Testis (tissue), 2 donors: ENCODE results near the gene MIGA2.

ENCODE experiments used
- POLR2A ChIP-seq: fragments of 450-650 bp; IDR thresholded peaks from one replicate; pipeline ENCODE4 v1.6.1; 2017; ENCODE audit warnings: antibody characterized with exemption, mild to moderate bottlenecking, moderate library complexity
- TF ChIP-seq, protein P1 (sequence below), 3 experiments: fragments of 450-650 bp in 2 of 3; fragments of 200-600 bp in 1 of 3; sonication (generic) in 1 of 3; IDR thresholded peaks; one replicate each; pipeline ENCODE4 v1.5.1; 2016 to 2019; ENCODE audit warnings: antibody characterized with exemption in 3 of 3, mild to moderate bottlenecking in 2 of 3, moderate library complexity in 1 of 3

DNA sequence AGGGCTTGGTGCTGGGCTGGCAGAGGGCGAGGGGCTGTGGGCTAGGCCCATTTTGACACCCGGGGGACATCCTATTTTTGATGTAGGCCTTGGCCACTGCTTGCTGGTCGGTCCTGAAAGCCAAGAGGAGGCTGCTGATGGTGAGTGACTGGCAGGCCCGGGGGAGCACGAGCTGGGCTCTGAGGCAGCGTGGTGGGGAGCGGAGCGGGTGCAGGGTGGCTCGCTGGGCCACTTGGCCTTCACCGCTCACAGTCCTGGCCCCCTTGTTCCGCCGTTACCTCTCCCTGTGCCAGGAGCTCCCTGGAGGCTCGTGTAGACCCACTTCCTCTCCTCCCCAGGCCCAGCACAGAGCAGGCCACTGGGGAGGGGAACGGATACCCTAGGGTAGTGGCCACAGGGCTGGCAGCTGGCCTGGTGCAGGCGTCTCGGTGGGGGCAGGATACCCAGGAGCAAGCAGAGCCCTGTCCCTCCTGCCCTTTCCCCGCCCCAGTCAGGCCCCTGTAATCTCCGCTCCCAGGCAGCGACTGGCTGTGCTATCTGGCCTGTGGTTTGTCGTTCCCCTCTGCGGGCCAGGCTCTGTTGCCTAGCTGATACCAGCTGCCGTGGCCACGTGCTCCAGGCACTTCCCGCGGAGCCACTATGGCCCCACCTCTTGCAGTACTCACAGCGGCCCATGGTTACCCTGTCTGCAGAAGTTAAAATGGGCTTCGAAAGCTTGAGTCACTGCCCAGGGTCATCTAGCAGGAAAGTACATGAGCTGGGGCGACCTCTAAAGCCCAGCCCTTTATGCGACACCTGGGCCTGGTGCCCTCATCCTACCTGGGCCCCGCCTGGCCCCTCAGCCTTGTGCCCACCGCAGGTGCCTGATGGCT, 32.8 kb downstream of the MIGA2 start:
- TF ChIP-seq POLR2A: no peak
- TF ChIP-seq, protein P1, sequence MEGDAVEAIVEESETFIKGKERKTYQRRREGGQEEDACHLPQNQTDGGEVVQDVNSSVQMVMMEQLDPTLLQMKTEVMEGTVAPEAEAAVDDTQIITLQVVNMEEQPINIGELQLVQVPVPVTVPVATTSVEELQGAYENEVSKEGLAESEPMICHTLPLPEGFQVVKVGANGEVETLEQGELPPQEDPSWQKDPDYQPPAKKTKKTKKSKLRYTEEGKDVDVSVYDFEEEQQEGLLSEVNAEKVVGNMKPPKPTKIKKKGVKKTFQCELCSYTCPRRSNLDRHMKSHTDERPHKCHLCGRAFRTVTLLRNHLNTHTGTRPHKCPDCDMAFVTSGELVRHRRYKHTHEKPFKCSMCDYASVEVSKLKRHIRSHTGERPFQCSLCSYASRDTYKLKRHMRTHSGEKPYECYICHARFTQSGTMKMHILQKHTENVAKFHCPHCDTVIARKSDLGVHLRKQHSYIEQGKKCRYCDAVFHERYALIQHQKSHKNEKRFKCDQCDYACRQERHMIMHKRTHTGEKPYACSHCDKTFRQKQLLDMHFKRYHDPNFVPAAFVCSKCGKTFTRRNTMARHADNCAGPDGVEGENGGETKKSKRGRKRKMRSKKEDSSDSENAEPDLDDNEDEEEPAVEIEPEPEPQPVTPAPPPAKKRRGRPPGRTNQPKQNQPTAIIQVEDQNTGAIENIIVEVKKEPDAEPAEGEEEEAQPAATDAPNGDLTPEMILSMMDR (IDR thresholded peaks at IDR 0.05): no peak
